ENCODE results near the gene RAPSN. TPM values are rescaled to one million over a fixed set of nuclear protein-coding genes. Genes with fewer than 3 reads are reported as not detected.

RAPSN gene
- 0.55 TPM for total RNA-seq
- long read RNA-seq, partial matches to known transcripts, result 1 of 2 reads
- long read RNA-seq, other reads (novel, unspliced or antisense), result 1 of 2 reads

- no peak for DNase-seq (ENCODE audit: low spot score)
Measured at GRCh38 chr11:47448566-47449427, at the start of gene RAPSN. Gene RAPSN, minus strand, starts transcription at chr11:47449136. Its CDS starts 172 bp downstream, at chr11:47448964.

- DNase-seq (ENCODE audit: low spot score), result no peak
Measured at GRCh38 chr11:47498149-47498548, 49.2 kb upstream of the RAPSN start.

- no peak for DNase-seq (ENCODE audit: low spot score)
Measured at GRCh38 chr11:47496808-47497207, 47.9 kb upstream of the RAPSN start.

GRCh38 chr11:47495856-47496217 lies 46.9 kb upstream of the RAPSN start:
- no peak for DNase-seq (ENCODE audit: low spot score)

- no peak for DNase-seq (ENCODE audit: low spot score)
Measured at GRCh38 chr11:47495011-47495855, 46.3 kb upstream of the RAPSN start.

GRCh38 chr11:47489395-47489755 lies 40.4 kb upstream of the RAPSN start:
- DNase-seq (ENCODE audit: low spot score), result no peak

- no peak for DNase-seq (ENCODE audit: low spot score)
Measured at GRCh38 chr11:47488674-47489394, 39.9 kb upstream of the RAPSN start.

GRCh38 chr11:47488111-47488510 lies 39.2 kb upstream of the RAPSN start:
- no peak for DNase-seq (ENCODE audit: low spot score)

- DNase-seq (ENCODE audit: low spot score), result no peak
Measured at GRCh38 chr11:47487421-47487820, 38.5 kb upstream of the RAPSN start.

- DNase-seq (ENCODE audit: low spot score), result no peak
Measured at GRCh38 chr11:47485107-47485506, 36.2 kb upstream of the RAPSN start.

- no peak for DNase-seq (ENCODE audit: low spot score)
Measured at GRCh38 chr11:47483457-47483856, 34.5 kb upstream of the RAPSN start.

GRCh38 chr11:47480762-47481161 lies 31.8 kb upstream of the RAPSN start:
- DNase-seq (ENCODE audit: low spot score), result no peak

- no peak for DNase-seq (ENCODE audit: low spot score)
Measured at GRCh38 chr11:47478651-47479329, 29.9 kb upstream of the RAPSN start.

- DNase-seq (ENCODE audit: low spot score), result no peak
Measured at GRCh38 chr11:47477753-47478152, 28.8 kb upstream of the RAPSN start.

- DNase-seq (ENCODE audit: low spot score), result no peak
Measured at GRCh38 chr11:47477323-47477722, 28.4 kb upstream of the RAPSN start.

GRCh38 chr11:47470671-47471070 lies 21.7 kb upstream of the RAPSN start:
- DNase-seq (ENCODE audit: low spot score), result peak; percentile 62

GRCh38 chr11:47469361-47470179 lies 20.6 kb upstream of the RAPSN start:
- peak; percentile 72 for DNase-seq (ENCODE audit: low spot score)

GRCh38 chr11:47468598-47469214 lies 19.8 kb upstream of the RAPSN start:
- DNase-seq (ENCODE audit: low spot score), result no peak

GRCh38 chr11:47467357-47467756 lies 18.4 kb upstream of the RAPSN start:
- DNase-seq (ENCODE audit: low spot score), result peak; percentile 57
